HG03175 (cell line): Measurements from ENCODE around the gene POLA1.
"Not testable (repeated sequence)": the region's sequence is repeated elsewhere in the genome, so short reads cannot be mapped to it uniquely, and the experiment has no call there.

Experiments
- ATAC-seq: cut with Tn5 transposase; IDR thresholded peaks from one replicate; pipeline ENCODE4 v1.9.1; 2021; ENCODE audit warnings: mild to moderate bottlenecking, moderate library complexity; ENCODE audit not compliant: unreplicated experiment

Gene POLA1

GRCh38 chrX:24796204-24796603 is 102.5 kb downstream of the POLA1 start:
- no peak for ATAC-seq

GRCh38 chrX:24799078-24799477 is 105.4 kb downstream of the POLA1 start:
- no peak for ATAC-seq

- ATAC-seq = no peak
These were observed 105.8 kb downstream of the POLA1 start for GRCh38 chrX:24799565-24799964.

- ATAC-seq = no peak
These were observed 111.5 kb downstream of the POLA1 start for GRCh38 chrX:24805201-24805600.

- not testable (repeated sequence) for ATAC-seq
These were observed 126.1 kb downstream of the POLA1 start for GRCh38 chrX:24819807-24820206.

- no peak for ATAC-seq
These were observed 134.4 kb downstream of the POLA1 start for GRCh38 chrX:24828147-24828546.

GRCh38 chrX:24828600-24828999 is 134.9 kb downstream of the POLA1 start:
- ATAC-seq = no peak

GRCh38 chrX:24833695-24834094 is 140.0 kb downstream of the POLA1 start:
- no peak for ATAC-seq

GRCh38 chrX:24837966-24838365 is 144.2 kb downstream of the POLA1 start:
- no peak for ATAC-seq

- no peak for ATAC-seq
These were observed 144.9 kb downstream of the POLA1 start for GRCh38 chrX:24838629-24839028.

GRCh38 chrX:24839331-24839730 is 145.6 kb downstream of the POLA1 start:
- ATAC-seq = no peak

GRCh38 chrX:24842486-24842885 is 148.8 kb downstream of the POLA1 start:
- ATAC-seq = no peak

GRCh38 chrX:24846550-24847150 is 152.9 kb downstream of the POLA1 start:
- ATAC-seq = no peak

GRCh38 chrX:24851289-24851688 is 157.6 kb downstream of the POLA1 start:
- ATAC-seq = no peak

GRCh38 chrX:24851780-24852179 is 158.1 kb downstream of the POLA1 start:
- ATAC-seq = no peak

GRCh38 chrX:24858004-24858746 is 164.5 kb downstream of the POLA1 start:
- ATAC-seq = no peak

- no peak for ATAC-seq
These were observed 165.6 kb downstream of the POLA1 start for GRCh38 chrX:24859211-24859841.

GRCh38 chrX:24860140-24860539 is 166.4 kb downstream of the POLA1 start:
- no peak for ATAC-seq

GRCh38 chrX:24862343-24862742 is 168.6 kb downstream of the POLA1 start:
- no peak for ATAC-seq

GRCh38 chrX:24863779-24864178 is 170.1 kb downstream of the POLA1 start:
- ATAC-seq = not testable (repeated sequence)

- no peak for ATAC-seq
These were observed 176.4 kb downstream of the POLA1 start for GRCh38 chrX:24870143-24870542.

- no peak for ATAC-seq
These were observed 181.0 kb downstream of the POLA1 start for GRCh38 chrX:24874604-24875247.
